Nephron (organoid): Measurements from ENCODE around the gene CALHM3.

Source experiments
- H3K27ac Mint-ChIP-seq, 3 experiments: 2 replicates each; pipeline ENCODE4 v1.8.0; 2020; ENCODE audit warnings: mixed read lengths in 3 of 3, mild to moderate bottlenecking in 2 of 3, moderate library complexity in 1 of 3
- H3K27me3 Mint-ChIP-seq: 2 replicates; pipeline ENCODE4 v1.8.0; 2021; ENCODE audit warnings: low read depth, mild to moderate bottlenecking, moderate library complexity, mixed read lengths
- H3K36me3 Mint-ChIP-seq: 2 replicates; pipeline ENCODE4 v1.8.0; 2020; ENCODE audit warnings: low read depth, mixed read lengths
- H3K4me1 Mint-ChIP-seq: 2 replicates; pipeline ENCODE4 v1.8.0; 2020; ENCODE audit warnings: mixed read lengths
- H3K4me3 Mint-ChIP-seq, 3 experiments: 2 replicates each; pipeline ENCODE4 v1.8.0; 2020; ENCODE audit warnings: mild to moderate bottlenecking in 3 of 3, mixed read lengths in 3 of 3, moderate library complexity in 2 of 3
- H3K9me3 Mint-ChIP-seq: 2 replicates; pipeline ENCODE4 v1.8.0; 2020; ENCODE audit warnings: mixed read lengths
- TF ChIP-seq, protein P1 (sequence below), 3 experiments: fragments of 200-600 bp; sonication (generic); IDR thresholded peaks; one replicate each; pipeline ENCODE4 v1.5.0; 2021; ENCODE audit warnings: antibody characterized with exemption in 3 of 3; ENCODE audit not compliant: unreplicated experiment in 3 of 3

CALHM3 gene

DNA sequence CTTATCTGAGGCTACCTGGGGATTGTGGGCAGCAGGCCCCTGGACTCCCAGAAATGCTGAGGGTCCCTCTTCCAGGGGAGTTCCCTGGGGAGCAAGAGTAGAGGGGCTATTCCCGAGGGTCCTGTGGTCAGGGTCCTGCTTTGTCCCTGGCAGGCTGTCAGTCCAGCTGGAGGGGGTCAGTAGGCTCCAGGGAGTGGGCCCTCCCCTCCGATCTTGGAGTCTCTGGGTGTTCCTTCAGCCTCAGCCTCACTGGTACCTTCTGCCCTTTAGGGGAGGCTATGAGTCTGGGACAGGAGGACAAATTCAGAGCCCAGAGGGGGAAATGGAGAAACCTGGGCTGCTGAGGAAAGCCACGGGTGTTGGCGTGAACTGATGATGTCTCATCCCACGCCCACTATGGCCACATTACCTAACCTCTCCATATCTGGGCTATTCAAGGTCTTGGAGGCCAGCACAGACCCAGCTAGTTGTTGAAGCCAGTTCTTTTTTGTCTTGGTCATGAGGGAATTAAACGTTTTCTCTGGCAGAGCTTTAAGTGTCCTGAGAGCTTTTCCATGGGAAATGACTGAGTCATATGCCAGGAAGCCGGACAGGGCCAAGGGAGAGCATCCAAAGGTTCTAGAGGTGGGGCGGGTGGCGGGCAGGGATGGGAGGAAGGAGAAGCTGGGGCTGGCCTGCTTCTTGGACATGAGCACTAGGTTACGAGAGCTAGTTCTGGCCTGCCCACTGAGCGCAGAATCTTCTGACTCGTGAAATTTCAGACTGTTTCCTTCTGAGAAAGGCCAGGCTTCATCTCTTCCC is 33.1 kb downstream of the CALHM3 start:
- peaks cover 1% of the 10 kb centered on the region for H3K4me1 Mint-ChIP-seq
- H3K27me3 Mint-ChIP-seq = peaks cover 7% of the 10 kb centered on the region
- H3K27ac Mint-ChIP-seq = no peak overlapping the region
- H3K36me3 Mint-ChIP-seq = peaks cover 55% of the 10 kb centered on the region
- H3K9me3 Mint-ChIP-seq = no peaks in the 10 kb centered on the region
- TF ChIP-seq, protein P1, sequence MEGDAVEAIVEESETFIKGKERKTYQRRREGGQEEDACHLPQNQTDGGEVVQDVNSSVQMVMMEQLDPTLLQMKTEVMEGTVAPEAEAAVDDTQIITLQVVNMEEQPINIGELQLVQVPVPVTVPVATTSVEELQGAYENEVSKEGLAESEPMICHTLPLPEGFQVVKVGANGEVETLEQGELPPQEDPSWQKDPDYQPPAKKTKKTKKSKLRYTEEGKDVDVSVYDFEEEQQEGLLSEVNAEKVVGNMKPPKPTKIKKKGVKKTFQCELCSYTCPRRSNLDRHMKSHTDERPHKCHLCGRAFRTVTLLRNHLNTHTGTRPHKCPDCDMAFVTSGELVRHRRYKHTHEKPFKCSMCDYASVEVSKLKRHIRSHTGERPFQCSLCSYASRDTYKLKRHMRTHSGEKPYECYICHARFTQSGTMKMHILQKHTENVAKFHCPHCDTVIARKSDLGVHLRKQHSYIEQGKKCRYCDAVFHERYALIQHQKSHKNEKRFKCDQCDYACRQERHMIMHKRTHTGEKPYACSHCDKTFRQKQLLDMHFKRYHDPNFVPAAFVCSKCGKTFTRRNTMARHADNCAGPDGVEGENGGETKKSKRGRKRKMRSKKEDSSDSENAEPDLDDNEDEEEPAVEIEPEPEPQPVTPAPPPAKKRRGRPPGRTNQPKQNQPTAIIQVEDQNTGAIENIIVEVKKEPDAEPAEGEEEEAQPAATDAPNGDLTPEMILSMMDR (IDR thresholded peaks at IDR 0.05; ENCODE audit: unreplicated experiment in 3 of 3) = no peak
- H3K4me3 Mint-ChIP-seq = no peak overlapping the region

GRCh38 chr10:103445366-103445765 is 33.7 kb downstream of the CALHM3 start:
- Mint-ChIP-seq H3K9me3 (no peaks in the 10 kb centered on the region), H3K4me3 (no peak overlapping the region), H3K4me1 (no peaks in the 10 kb centered on the region), H3K36me3 (peaks cover 59% of the 10 kb centered on the region), H3K27me3 (peaks cover 7% of the 10 kb centered on the region), H3K27ac (no peak overlapping the region)
- TF ChIP-seq, protein P1 (IDR thresholded peaks at IDR 0.05; ENCODE audit: unreplicated experiment in 3 of 3) = no peak

DNA sequence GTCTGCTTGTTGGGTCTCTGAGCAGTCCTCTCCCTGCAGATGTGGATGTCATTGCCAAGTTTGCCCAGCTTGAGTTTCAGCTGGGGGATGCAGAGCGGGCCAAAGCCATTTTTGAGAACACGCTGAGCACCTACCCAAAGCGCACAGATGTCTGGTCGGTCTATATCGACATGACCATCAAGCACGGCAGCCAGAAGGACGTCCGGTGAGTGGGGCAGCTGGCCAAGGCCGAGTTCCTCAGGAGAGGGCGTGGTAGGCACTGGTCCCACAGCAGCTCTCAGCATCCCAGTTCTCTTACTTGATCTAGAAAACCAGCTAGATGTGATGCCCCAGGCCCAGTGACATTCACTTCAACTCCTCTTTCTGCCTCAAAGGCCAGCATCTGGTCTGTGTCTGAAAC is 34.6 kb downstream of the CALHM3 start:
- Mint-ChIP-seq H3K4me1 (no peaks in the 10 kb centered on the region), H3K36me3 (peaks cover 68% of the 10 kb centered on the region), H3K9me3 (no peaks in the 10 kb centered on the region), H3K27me3 (peaks cover 7% of the 10 kb centered on the region), H3K4me3 (no peak overlapping the region), H3K27ac (no peak overlapping the region)
- TF ChIP-seq, protein P1 (IDR thresholded peaks at IDR 0.05; ENCODE audit: unreplicated experiment in 3 of 3) = no peak

DNA sequence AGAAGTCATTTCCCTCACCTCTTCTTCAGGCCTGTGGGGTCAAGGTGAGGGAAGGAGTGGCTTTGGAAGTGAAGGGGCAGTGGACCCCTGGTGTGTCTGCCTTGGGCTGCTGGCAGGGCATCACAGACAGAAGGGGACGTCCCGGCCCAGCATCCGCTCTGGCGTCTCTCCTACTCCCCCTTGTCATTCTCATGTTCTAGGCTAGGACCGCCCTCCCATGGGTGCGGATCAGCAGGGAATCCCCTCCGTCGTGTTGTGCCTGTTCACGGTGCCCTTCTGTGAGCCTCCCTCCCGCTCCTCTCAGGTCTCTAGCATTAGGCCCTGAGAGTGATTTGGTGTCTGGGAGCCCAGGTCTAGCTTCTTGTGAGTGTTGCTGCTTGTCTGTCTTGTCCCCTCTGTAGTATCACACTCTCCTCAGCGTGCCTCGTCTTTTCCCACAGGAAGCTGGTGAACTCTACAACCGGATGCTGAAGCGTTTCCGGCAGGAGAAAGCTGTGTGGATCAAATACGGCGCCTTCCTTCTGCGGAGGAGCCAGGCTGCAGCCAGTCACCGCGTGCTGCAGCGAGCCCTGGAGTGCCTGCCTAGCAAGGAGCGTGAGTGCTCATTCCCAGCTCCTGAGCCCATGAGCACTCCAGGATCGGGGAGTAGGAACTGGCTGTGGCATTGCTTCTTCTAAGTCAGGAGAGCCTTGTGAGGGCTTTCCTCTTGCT is 35.4 kb downstream of the CALHM3 start:
- no peaks in the 10 kb centered on the region for H3K9me3 Mint-ChIP-seq
- no peak overlapping the region for H3K4me3 Mint-ChIP-seq
- H3K4me1 Mint-ChIP-seq = no peaks in the 10 kb centered on the region
- peaks cover 72% of the 10 kb centered on the region for H3K36me3 Mint-ChIP-seq
- TF ChIP-seq, protein P1 (IDR thresholded peaks at IDR 0.05; ENCODE audit: unreplicated experiment in 3 of 3) = no peak
- H3K27ac Mint-ChIP-seq = no peak overlapping the region
- H3K27me3 Mint-ChIP-seq = peaks cover 7% of the 10 kb centered on the region

- no peak overlapping the region for H3K4me3 Mint-ChIP-seq
- peaks cover 7% of the 10 kb centered on the region for H3K27me3 Mint-ChIP-seq
- H3K27ac Mint-ChIP-seq = no peak overlapping the region
- peaks cover 73% of the 10 kb centered on the region for H3K36me3 Mint-ChIP-seq
- no peaks in the 10 kb centered on the region for H3K9me3 Mint-ChIP-seq
- TF ChIP-seq, protein P1 (IDR thresholded peaks at IDR 0.05; ENCODE audit: unreplicated experiment in 3 of 3) = no peak
- no peaks in the 10 kb centered on the region for H3K4me1 Mint-ChIP-seq
Observed at GRCh38 chr10:103442031-103442461, 37.0 kb downstream of the CALHM3 start.
